ENCODE measurements around the gene TRAPPC10. TPM values are rescaled to one million over a fixed set of nuclear protein-coding genes. Genes with fewer than 3 reads are reported as not detected.
"Not testable (repeated sequence)": the region's sequence is repeated elsewhere in the genome, so short reads cannot be mapped to it uniquely, and the experiment has no call there.

TRAPPC10 gene
- total and polyA plus RNA-seq, 5 experiments from 2014 or later: 17.7 to 107 (median 33.1) TPM

- peak overlapping the region in 1 of 10 donors; percentile 30 for H3K4me3 Mint-ChIP-seq
- H3K9me3 Mint-ChIP-seq, H3K4me1 Mint-ChIP-seq, H3K27me3 Mint-ChIP-seq, H3K36me3 Mint-ChIP-seq, POLR2A ChIA-PET: not testable (repeated sequence)
- peak in 4 of 10 donors; percentile 0 to 11 (median 0) for DNase-seq
- H3K27ac Mint-ChIP-seq: peak overlapping the region in 2 of 10 donors; percentile 74 to 80
- peak in 1 of 2 donors; percentile 59 for ATAC-seq
Measured at GRCh38 chr21:44139787-44140551, 127.9 kb downstream of the TRAPPC10 start.

GRCh38 chr21:44140552-44140932 lies 128.4 kb downstream of the TRAPPC10 start:
- H3K27ac Mint-ChIP-seq, H3K4me3 Mint-ChIP-seq, H3K9me3 Mint-ChIP-seq, H3K36me3 Mint-ChIP-seq, POLR2A ChIA-PET, ATAC-seq, H3K27me3 Mint-ChIP-seq, H3K4me1 Mint-ChIP-seq, DNase-seq: not testable (repeated sequence)

GRCh38 chr21:44142470-44142869 lies 130.4 kb downstream of the TRAPPC10 start:
- H3K4me3 Mint-ChIP-seq, H3K36me3 Mint-ChIP-seq, POLR2A ChIA-PET, ATAC-seq, H3K27me3 Mint-ChIP-seq, H3K27ac Mint-ChIP-seq, H3K9me3 Mint-ChIP-seq, H3K4me1 Mint-ChIP-seq, DNase-seq: not testable (repeated sequence)

DNA sequence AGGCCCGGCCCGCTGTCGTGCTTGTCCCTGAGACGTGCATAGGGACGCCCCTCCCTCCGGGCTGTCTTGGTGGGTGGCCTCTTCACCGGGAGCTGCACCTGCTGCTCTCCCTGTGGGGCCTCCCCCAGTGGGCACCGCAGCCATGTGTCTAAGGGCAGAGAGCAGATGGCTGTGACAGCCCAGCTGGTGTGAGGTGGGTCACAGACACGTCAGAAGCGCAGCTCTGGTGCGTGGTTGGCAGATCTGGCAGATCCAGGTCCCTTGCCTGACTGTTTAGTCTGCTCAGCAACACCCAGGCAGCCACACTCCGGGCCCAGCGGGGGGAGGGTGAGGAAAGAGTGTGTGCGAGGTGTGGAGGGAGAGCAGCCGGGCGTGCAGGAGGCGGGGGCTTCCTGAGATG lies 131.3 kb downstream of the TRAPPC10 start:
- H3K27ac Mint-ChIP-seq, H3K4me3 Mint-ChIP-seq, H3K9me3 Mint-ChIP-seq, POLR2A ChIA-PET, H3K36me3 Mint-ChIP-seq, H3K4me1 Mint-ChIP-seq, H3K27me3 Mint-ChIP-seq: not testable (repeated sequence)
- peak; percentile 46 to 80 for ATAC-seq
- DNase-seq: peak in 2 of 10 donors; percentile 32 to 42

GRCh38 chr21:44143996-44144395 lies 131.9 kb downstream of the TRAPPC10 start:
- POLR2A ChIA-PET, H3K36me3 Mint-ChIP-seq, H3K4me3 Mint-ChIP-seq, H3K9me3 Mint-ChIP-seq, H3K27me3 Mint-ChIP-seq, H3K4me1 Mint-ChIP-seq: not testable (repeated sequence)
- DNase-seq: peak in 1 of 10 donors; percentile 7
- peak in 1 of 2 donors; percentile 17 for ATAC-seq
- peak overlapping the region in 1 of 10 donors; percentile 15 for H3K27ac Mint-ChIP-seq

GRCh38 chr21:44144784-44145602 lies 132.9 kb downstream of the TRAPPC10 start:
- peak in 1 of 10 donors; percentile 1 for DNase-seq
- H3K27me3 Mint-ChIP-seq: not testable (repeated sequence)

GRCh38 chr21:44145616-44146015 lies 133.5 kb downstream of the TRAPPC10 start:
- H3K4me1 Mint-ChIP-seq, H3K4me3 Mint-ChIP-seq, H3K27ac Mint-ChIP-seq, POLR2A ChIA-PET, DNase-seq, H3K27me3 Mint-ChIP-seq, H3K9me3 Mint-ChIP-seq, H3K36me3 Mint-ChIP-seq: not testable (repeated sequence)
- ATAC-seq: peak in 1 of 2 donors; percentile 30

More at GRCh38 chr21:44144784-44145602, 132.9 kb downstream of the TRAPPC10 start:
- POLR2A ChIA-PET, H3K27ac Mint-ChIP-seq, H3K4me1 Mint-ChIP-seq, H3K36me3 Mint-ChIP-seq, H3K9me3 Mint-ChIP-seq, H3K4me3 Mint-ChIP-seq: not testable (repeated sequence)
- peak; percentile 41 to 48 for ATAC-seq

GRCh38 chr21:44147108-44147507 lies 135.0 kb downstream of the TRAPPC10 start:
- H3K27ac Mint-ChIP-seq, DNase-seq, H3K36me3 Mint-ChIP-seq, ATAC-seq, H3K27me3 Mint-ChIP-seq, H3K4me1 Mint-ChIP-seq, H3K9me3 Mint-ChIP-seq, POLR2A ChIA-PET, H3K4me3 Mint-ChIP-seq: not testable (repeated sequence)

DNA sequence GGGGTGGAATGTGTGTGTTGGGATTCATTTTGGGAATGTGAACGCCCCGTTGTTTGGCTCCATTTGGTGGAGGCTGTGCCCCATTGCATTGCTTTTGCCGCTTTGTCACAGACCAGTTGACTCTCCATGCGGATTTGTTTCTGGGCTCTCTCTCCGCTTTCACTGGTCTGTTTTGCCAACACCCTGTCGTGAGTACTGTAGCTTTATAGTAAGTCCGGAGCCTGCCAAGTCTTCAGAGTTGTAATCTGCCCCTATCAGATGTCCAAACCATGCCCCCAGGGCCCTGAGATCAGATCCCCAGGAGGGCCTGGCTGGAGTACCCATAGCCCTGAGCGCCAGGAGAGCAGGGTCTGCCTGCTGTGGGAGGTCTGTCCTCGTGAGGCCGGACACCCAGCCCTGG lies 138.1 kb downstream of the TRAPPC10 start:
- H3K27me3 Mint-ChIP-seq, POLR2A ChIA-PET, H3K27ac Mint-ChIP-seq, H3K4me1 Mint-ChIP-seq, H3K9me3 Mint-ChIP-seq, ATAC-seq, H3K4me3 Mint-ChIP-seq, H3K36me3 Mint-ChIP-seq, DNase-seq: not testable (repeated sequence)

- H3K4me1 Mint-ChIP-seq, H3K36me3 Mint-ChIP-seq, H3K9me3 Mint-ChIP-seq, POLR2A ChIA-PET, H3K27me3 Mint-ChIP-seq, H3K4me3 Mint-ChIP-seq, DNase-seq, ATAC-seq, H3K27ac Mint-ChIP-seq: not testable (repeated sequence)
Measured at GRCh38 chr21:44153214-44153888, 141.2 kb downstream of the TRAPPC10 start.

- H3K36me3 Mint-ChIP-seq, H3K4me3 Mint-ChIP-seq, H3K27me3 Mint-ChIP-seq, H3K27ac Mint-ChIP-seq, POLR2A ChIA-PET, ATAC-seq, H3K9me3 Mint-ChIP-seq, H3K4me1 Mint-ChIP-seq: not testable (repeated sequence)
- peak in 1 of 10 donors; percentile 1 for DNase-seq
Measured at GRCh38 chr21:44153889-44154228, 141.8 kb downstream of the TRAPPC10 start.

DNA sequence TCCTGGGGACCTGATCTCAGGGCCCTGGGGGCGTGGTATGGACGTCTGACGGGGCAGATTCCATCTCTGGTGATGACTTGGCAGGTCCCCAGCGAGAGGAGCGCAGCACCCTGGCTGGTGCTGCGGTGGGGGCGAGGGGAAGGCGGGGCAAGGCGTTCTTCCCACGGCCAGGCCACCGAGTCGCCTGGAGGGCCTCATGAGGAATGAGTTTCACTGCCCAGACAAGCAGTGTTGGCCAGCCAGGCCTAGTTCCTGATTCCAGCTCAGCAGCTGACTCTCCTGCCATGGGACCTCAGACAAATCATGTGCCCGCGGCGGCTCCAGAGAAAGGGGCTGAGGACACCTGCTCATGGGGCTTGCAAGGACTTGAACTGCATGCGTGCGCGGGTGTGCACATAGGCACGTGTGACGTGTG lies 142.7 kb downstream of the TRAPPC10 start:
- H3K9me3 Mint-ChIP-seq, H3K4me3 Mint-ChIP-seq, H3K27ac Mint-ChIP-seq, POLR2A ChIA-PET, H3K4me1 Mint-ChIP-seq, H3K27me3 Mint-ChIP-seq, H3K36me3 Mint-ChIP-seq, DNase-seq: not testable (repeated sequence)
- peak; percentile 9 to 17 for ATAC-seq

GRCh38 chr21:44155231-44155993 lies 143.3 kb downstream of the TRAPPC10 start:
- H3K9me3 Mint-ChIP-seq, H3K4me3 Mint-ChIP-seq, H3K4me1 Mint-ChIP-seq, H3K36me3 Mint-ChIP-seq, POLR2A ChIA-PET, H3K27ac Mint-ChIP-seq, H3K27me3 Mint-ChIP-seq: not testable (repeated sequence)
- ATAC-seq (peak; percentile 34 to 38), DNase-seq (peak in 2 of 10 donors; percentile 1 to 19)

Measured in naive thymus-derived CD8-positive, alpha-beta T cell (primary cell).